Epithelial cell of proximal tubule (primary cell): ENCODE data around the gene FUT8. TPM values are rescaled to one million over a fixed set of nuclear protein-coding genes. Genes with fewer than 3 reads are reported as not detected.

Experiments used
- DNase-seq: peaks from one replicate; pipeline ENCODE4 v3.0.0-alpha.2; 2011; ENCODE audit warnings: low read depth
- H3K4me3 ChIP-seq: 2 replicates; pipeline ENCODE4 v1.5.1; 2011; ENCODE audit warnings: low read depth, mild to moderate bottlenecking, low read length
- CTCF ChIP-seq: conservative IDR thresholded peaks from 2 replicates; pipeline ENCODE4 v1.5.1; 2012; ENCODE audit warnings: low read depth, mild to moderate bottlenecking, low read length
- total RNA-seq: library from RNA; depleted of rRNA; stranded (reverse); fragments of >200 nt; gene quantifications from 2 replicates; pipeline ENCODE4 v1.2.3, GENCODE V29; 2015

The FUT8 gene
- total RNA-seq, 1 donor from 2014 or later, result 66.4 TPM

- DNase-seq, result peak; percentile 19
- no peak for TF ChIP-seq CTCF
- H3K4me3 ChIP-seq, result no peak overlapping the region
Measured at GRCh38 chr14:65637780-65638179, 225.2 kb downstream of the FUT8 start.

- DNase-seq, result no peak
- no peak for TF ChIP-seq CTCF
Measured at GRCh38 chr14:65639216-65639615, 226.7 kb downstream of the FUT8 start.

DNA sequence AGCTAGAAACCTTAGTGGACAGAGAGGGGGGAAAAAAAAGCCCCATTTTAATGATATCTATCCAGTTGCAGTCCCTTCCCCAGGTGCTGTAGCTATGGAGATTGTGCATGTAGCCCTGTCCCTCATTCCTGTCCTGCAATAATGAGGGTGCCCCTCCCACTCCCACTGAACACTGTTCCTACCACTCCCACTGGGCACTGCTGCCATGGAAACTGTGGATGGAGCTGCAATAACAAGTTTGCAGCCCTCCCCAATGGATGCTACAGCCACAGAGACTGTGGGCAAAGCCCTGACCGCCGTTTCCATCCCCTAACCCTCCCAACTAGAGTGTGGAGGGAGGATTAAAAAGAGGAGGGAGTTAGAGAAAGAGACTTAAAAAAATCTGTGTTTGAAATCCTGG is 238.3 kb downstream of the FUT8 start:
- H3K4me3 ChIP-seq, result no peak overlapping the region
- DNase-seq, result no peak
- TF ChIP-seq CTCF, result no peak

More at GRCh38 chr14:65639216-65639615, 226.7 kb downstream of the FUT8 start:
- no peak overlapping the region for H3K4me3 ChIP-seq

DNA sequence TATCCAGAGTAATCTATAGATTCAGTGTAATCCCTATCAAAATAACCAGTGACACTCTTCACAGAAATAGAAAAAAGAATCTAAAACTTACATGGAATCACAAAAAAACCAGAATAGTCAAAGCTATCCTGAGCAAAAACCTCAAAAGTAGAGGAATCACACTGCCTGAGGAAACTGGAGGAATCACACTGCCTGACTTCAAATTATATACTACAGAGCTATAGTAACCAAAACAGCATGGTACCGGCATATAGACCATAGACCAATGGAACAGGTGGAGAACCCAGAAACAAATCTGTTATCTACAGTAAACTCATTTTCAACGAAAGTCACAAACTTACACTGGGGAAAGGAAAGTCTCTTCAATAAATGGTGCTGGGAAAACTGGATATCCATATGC is 244.0 kb downstream of the FUT8 start:
- no peak overlapping the region for H3K4me3 ChIP-seq
- TF ChIP-seq CTCF, result no peak
- DNase-seq, result no peak

DNA sequence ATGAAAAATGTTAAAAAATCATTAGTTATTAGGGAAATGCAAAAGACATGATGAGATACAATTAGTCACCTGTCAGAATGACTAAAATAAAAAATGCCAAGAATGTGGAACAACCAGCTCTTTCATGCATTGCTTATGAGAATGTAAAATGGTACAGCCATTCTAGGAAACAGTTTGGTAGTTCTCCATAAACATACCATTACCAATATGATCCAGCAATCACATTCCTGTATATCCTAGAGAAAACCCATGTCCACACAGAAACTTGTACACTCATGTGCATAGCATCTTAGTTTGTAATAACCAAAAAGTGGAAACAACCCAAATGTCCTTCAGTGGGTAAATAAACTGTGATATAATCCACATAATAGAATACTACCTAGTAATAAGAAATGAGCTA is 245.7 kb downstream of the FUT8 start:
- H3K4me3 ChIP-seq, result no peak overlapping the region
- DNase-seq, result no peak
- TF ChIP-seq CTCF, result no peak

- no peak for TF ChIP-seq CTCF
- H3K4me3 ChIP-seq, result no peak overlapping the region
- DNase-seq, result no peak
Measured at GRCh38 chr14:65661865-65662264, 249.3 kb downstream of the FUT8 start.

DNA sequence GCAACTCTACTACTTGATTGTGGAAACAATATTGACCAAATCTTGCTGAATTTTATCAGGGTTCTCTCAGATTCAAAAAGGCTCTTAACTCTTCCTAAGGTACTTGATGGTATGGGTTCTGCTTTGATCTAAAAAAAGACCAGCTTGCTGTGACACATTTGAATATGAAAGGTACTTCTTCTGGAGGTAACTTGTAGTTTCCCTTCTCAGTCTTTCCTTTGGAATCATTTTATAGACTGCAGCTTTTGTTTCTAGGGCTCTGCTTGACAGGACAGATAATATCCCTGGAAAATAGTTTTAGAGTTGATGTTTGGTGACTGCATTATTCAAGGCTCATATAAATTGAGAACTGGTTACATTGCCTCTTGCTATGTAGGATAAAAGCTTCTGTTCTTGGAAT is 251.9 kb downstream of the FUT8 start:
- no peak for TF ChIP-seq CTCF
- H3K4me3 ChIP-seq, result no peak overlapping the region
- DNase-seq, result no peak
